ENCODE data around the gene DNASE1.
A peak's percentile ranks its signal among the peaks of the same experiment; 100 is the strongest.

DNA sequence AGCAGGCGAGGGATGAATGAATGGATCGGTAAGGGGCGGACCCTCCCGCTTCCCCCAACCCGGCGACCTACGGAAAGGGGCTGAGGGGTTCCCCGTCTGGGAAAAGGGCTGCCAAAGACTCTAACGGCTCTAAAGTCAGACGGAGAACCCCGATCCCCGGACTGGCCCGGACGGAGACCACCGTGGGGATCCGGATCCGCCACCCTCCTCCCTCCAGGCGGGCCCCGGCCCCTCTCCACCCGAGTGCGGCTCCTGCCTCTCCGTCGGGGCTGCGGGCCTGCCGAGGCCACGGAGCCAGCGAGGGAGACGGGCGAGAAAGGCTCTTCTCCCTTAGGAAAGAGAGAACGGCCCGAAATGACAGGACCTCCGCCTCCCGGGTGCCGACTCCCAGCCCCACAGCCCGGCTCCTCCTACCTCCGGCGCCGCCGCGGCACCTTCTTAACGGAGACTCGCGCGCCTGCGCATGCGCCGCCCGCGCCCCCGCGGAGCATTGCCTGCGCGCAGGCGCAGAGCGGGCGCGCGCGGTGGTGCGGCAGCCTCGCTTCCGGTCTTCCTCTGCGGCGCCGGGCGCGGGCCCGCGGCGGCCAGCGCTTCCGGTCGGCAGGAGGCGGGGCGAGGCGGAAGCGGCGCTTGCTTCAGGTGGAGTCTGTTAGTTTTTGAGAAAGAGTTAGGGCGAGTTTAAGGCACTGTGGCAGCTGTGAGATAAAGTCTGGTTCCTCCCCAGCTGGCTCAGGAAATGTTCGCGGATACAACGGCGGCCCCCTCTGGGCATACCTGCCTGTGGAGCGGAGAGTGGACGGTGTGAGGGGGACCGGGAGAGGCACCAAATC, 43.1 kb upstream of the DNASE1 start, which contains the start of gene SLX4:
- TF ChIP-seq, protein P1, sequence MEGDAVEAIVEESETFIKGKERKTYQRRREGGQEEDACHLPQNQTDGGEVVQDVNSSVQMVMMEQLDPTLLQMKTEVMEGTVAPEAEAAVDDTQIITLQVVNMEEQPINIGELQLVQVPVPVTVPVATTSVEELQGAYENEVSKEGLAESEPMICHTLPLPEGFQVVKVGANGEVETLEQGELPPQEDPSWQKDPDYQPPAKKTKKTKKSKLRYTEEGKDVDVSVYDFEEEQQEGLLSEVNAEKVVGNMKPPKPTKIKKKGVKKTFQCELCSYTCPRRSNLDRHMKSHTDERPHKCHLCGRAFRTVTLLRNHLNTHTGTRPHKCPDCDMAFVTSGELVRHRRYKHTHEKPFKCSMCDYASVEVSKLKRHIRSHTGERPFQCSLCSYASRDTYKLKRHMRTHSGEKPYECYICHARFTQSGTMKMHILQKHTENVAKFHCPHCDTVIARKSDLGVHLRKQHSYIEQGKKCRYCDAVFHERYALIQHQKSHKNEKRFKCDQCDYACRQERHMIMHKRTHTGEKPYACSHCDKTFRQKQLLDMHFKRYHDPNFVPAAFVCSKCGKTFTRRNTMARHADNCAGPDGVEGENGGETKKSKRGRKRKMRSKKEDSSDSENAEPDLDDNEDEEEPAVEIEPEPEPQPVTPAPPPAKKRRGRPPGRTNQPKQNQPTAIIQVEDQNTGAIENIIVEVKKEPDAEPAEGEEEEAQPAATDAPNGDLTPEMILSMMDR (IDR thresholded peaks at IDR 0.05) = peak in 1 of 3 experiments; percentile 53
- TF ChIP-seq POLR2A (IDR thresholded peaks at IDR 0.05; ENCODE audit: low read depth) = peak; percentile 51
- peak; percentile 75 to 83 for TF ChIP-seq POLR2AphosphoS5 (IDR thresholded peaks at IDR 0.05)
